K562 (cell line): ENCODE results near the gene TRIM27. TPM values are rescaled to one million over a fixed set of nuclear protein-coding genes. Genes with fewer than 3 reads are reported as not detected.

ENCODE experiments used
- BHLHE40 ChIP-seq: IDR thresholded peaks from 2 replicates; pipeline ENCODE4 v1.6.1; 2011; ENCODE audit warnings: low read length, improper control_type of control experiment
- CXXC5 ChIP-seq: fragments of 250-450 bp; sonication (Bioruptor Pico); IDR thresholded peaks from 2 replicates; pipeline ENCODE4 v1.8.0; 2022; ENCODE audit warnings: inconsistent platforms, mild to moderate bottlenecking, moderate library complexity
- FIP1L1 ChIP-seq: fragments of 200-400 bp; formaldehyde crosslinking; IDR thresholded peaks from 2 replicates; pipeline ENCODE4 v1.6.1; 2018; ENCODE audit warnings: mild to moderate bottlenecking, low read depth, low read length; ENCODE audit not compliant: poor library complexity, severe bottlenecking
- MGA ChIP-seq: fragments of 450-650 bp; IDR thresholded peaks from 2 replicates; pipeline ENCODE4 v1.6.1; 2016; ENCODE audit warnings: mild to moderate bottlenecking, moderate library complexity
- POLR2G ChIP-seq: fragments of 200-400 bp; formaldehyde crosslinking; IDR thresholded peaks from 2 replicates; pipeline ENCODE4 v1.6.1; 2017; ENCODE audit warnings: low read depth, mild to moderate bottlenecking, antibody characterized with exemption, low read length, moderate library complexity
- TAF1 ChIP-seq: IDR thresholded peaks from 2 replicates; pipeline ENCODE4 v1.6.1; 2011; ENCODE audit warnings: mild to moderate bottlenecking, low read length, moderate library complexity; ENCODE audit not compliant: insufficient read depth, control insufficient read depth, severe bottlenecking; ENCODE audit errors: extremely low read depth
- TEAD1 ChIP-seq, 2 experiments: fragments of 450-650 bp in 1 of 2; sonication (generic) in 1 of 2; formaldehyde crosslinking; IDR thresholded peaks; 2 replicates each; pipeline versions ENCODE4 v1.4.0 to v1.8.0; 2020 to 2022; ENCODE audit warnings: mild to moderate bottlenecking in 2 of 2, missing genetic modification reagents in 1 of 2
- VEZF1 ChIP-seq: fragments of 200-800 bp; sonication (Bioruptor generic); IDR thresholded peaks from 2 replicates; pipeline ENCODE4 v1.6.1; 2017; ENCODE audit warnings: missing genetic modification characterization, missing compliant biosample characterization
- ZBTB7A ChIP-seq: IDR thresholded peaks from 2 replicates; pipeline ENCODE4 v1.6.1; 2011; ENCODE audit warnings: low read depth, mild to moderate bottlenecking, low read length, moderate library complexity, borderline replicate concordance; ENCODE audit not compliant: control insufficient read depth
- ZBTB9 ChIP-seq: fragments of 450-650 bp; formaldehyde crosslinking; IDR thresholded peaks from 2 replicates; pipeline ENCODE4 v1.4.0; 2020; ENCODE audit warnings: mild to moderate bottlenecking, moderate library complexity
- ZNF165 ChIP-seq: fragments of 250-450 bp; sonication (Bioruptor Pico); IDR thresholded peaks from 2 replicates; pipeline ENCODE4 v1.4.0; 2020; ENCODE audit warnings: borderline replicate concordance
- polyA plus RNA-seq, 8 experiments: library from polyadenylated mRNA; depleted of rRNA in 4 of 8; stranded (reverse) in 5 of 8; unstranded in 3 of 8; fragments of >200 nt; fragmentation: Nextera tagmentation in 2 of 8; fragmentation: Illumina TruSeq in 1 of 8; extraction: Ambion mirVana in 2 of 8; extraction: Trizol in 1 of 8; gene quantifications; 2 replicates each; pipeline versions ENCODE4 v1.2.1 to v1.2.3, GENCODE V29; 2011 to 2014; ENCODE audit warnings: inconsistent platforms in 1 of 8, missing spikeins in 1 of 8
- total RNA-seq, 7 experiments: library from RNA; depleted of rRNA in 6 of 7; stranded (reverse); fragments of >200 nt in 6 of 7; fragmentation: Illumina TruSeq in 2 of 7; extraction: Trizol in 2 of 7; gene quantifications; 2 replicates each; pipeline versions ENCODE4 v1.2.1 to v1.2.3, GENCODE V29; 2011 to 2021; ENCODE audit warnings: low replicate concordance in 1 of 7

TRIM27 gene
- total and polyA plus RNA-seq, 9 of the 15 experiments (the other 6 are each of a cell fraction or from before 2014, with no cell fraction given): 37.7 to 235 (median 122) TPM

DNA sequence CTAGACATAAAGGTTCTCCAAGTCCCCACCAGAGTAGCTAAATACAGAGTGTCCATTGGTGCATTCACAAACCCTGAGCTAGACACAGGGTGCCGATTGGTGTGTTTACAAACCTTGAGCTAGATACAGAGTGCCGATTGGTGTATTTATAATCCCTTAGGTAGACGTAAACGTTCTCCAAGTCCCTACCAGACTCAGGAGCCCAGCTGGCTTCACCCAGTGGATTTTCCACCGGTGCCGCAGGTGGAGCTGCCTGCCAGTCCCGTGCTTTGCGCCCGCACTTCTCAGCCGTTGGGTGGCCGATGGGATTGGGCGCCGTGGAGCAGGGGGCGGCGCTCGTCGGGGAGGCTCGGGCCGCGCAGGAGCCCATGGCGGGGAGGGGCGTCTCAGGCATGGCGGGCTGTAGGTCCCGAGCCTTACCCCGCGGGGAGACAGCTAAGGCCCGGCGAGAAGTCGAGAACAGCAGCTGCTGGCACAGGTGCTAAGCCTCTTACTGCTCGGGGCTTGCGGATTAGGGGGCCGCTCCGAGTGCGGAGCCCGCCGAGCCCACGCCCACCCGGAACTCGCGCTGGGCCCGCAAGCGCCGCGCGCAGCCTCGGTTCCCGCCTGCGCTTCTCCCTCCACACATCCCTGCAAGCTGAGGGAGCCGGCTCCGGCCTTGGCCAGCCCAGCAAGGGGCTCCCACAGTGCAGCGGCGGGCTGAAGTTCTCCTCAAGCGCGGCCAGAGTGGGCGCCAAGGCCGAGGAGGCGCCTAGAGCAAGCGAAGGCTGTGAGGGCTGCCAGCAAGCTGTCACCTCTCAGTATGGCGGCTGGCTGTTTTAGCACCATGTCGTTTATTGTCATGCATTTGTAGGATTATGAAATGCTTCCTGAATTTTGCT lies 57.3 kb downstream of the TRIM27 start (continued):
- peak; percentile 79 for TF ChIP-seq MGA
- peak; percentile 92 for TF ChIP-seq POLR2G
- TF ChIP-seq CXXC5 (CRISPR knock-in tag): peak; percentile 83
- TF ChIP-seq TAF1: peak; percentile 42
- peak; percentile 66; the same call in 1 of the 2 replicates for TF ChIP-seq ZBTB7A
- TF ChIP-seq ZBTB9: 0 out of 2 replicates have a peak, but pooled peaks have one; percentile 14
- TF ChIP-seq TEAD1 (CRISPR knock-in tag; IDR thresholded peaks at IDR 0.05): 0 out of 4 replicates have a peak, but pooled peaks of 1 of the 2 experiments have one; percentile 52
- TF ChIP-seq ZNF165 (CRISPR knock-in tag): 0 out of 2 replicates have a peak, but pooled peaks have one; percentile 15
- peak; percentile 56 for TF ChIP-seq FIP1L1
- TF ChIP-seq BHLHE40: peak; percentile 70
- peak; percentile 68 for TF ChIP-seq VEZF1
